Upper lobe of right lung (tissue), 1 donor: Measurements from ENCODE around the gene TBC1D14. TPM values are rescaled to one million over a fixed set of nuclear protein-coding genes. Genes with fewer than 3 reads are reported as not detected.
A peak's percentile ranks its signal among the peaks of the same experiment; 100 is the strongest.

Experiments
- ATAC-seq: fragments of 200-7000 bp; cut with Tn5 transposase; one replicate; pipeline ENCODE4 v1.9.1; 2020; ENCODE audit warnings: mild to moderate bottlenecking, moderate library complexity
- DNase-seq: peaks from one replicate; pipeline ENCODE4 v3.0.0-alpha.2; 2020
- H3K27ac ChIP-seq: fragments of 200-600 bp; one replicate; pipeline ENCODE4 v1.8.0; 2022
- H3K27me3 ChIP-seq: fragments of 200-600 bp; one replicate; pipeline ENCODE4 v1.8.0; 2022; ENCODE audit warnings: mild to moderate bottlenecking
- H3K36me3 ChIP-seq: fragments of 200-600 bp; one replicate; pipeline ENCODE4 v1.8.0; 2022
- H3K4me1 ChIP-seq: fragments of 200-600 bp; one replicate; pipeline ENCODE4 v1.8.0; 2022
- H3K4me3 ChIP-seq: fragments of 200-600 bp; one replicate; pipeline ENCODE4 v1.8.0; 2022; ENCODE audit warnings: mild to moderate bottlenecking
- H3K9me3 ChIP-seq: fragments of 200-600 bp; one replicate; pipeline ENCODE4 v1.8.0; 2022
- CTCF ChIP-seq: fragments of 200-600 bp; IDR thresholded peaks from one replicate; pipeline ENCODE4 v1.8.0; 2022; ENCODE audit warnings: antibody characterized with exemption
- intact Hi-C: fragments of 100-400 bp; cut with DNase I; formaldehyde crosslinking; loops from one replicate; pipeline ENCODE4 v1.11.0; 2022
- total RNA-seq: library from RNA; stranded (reverse); fragmentation: NEBNext Ultra II Directional; extraction: Animal tissue kit (Norgen Biotek cat#: 25700); gene quantifications from one replicate; pipeline ENCODE4 v1.2.1, GENCODE V29; 2021
- donor health status: DM: no; HTN: yes; CAD: no; lungs with severe emphysema.

Gene TBC1D14
- total RNA-seq, 1 donor from 2014 or later: 51.8 TPM

GRCh38 chr4:6894528-6895498, 14.8 kb upstream of the TBC1D14 start:
- no peak for ATAC-seq
- H3K27ac ChIP-seq: no peak overlapping the region
- no peaks in the 10 kb centered on the region for H3K36me3 ChIP-seq
- peaks cover 17% of the 10 kb centered on the region for H3K4me1 ChIP-seq
- no peak for DNase-seq
- intact Hi-C loops: no loop called here
- H3K9me3 ChIP-seq: no peaks in the 10 kb centered on the region
- no peak for TF ChIP-seq CTCF
- H3K27me3 ChIP-seq: no peaks in the 10 kb centered on the region
- no peak overlapping the region for H3K4me3 ChIP-seq

- Histone ChIP-seq H3K9me3 (no peaks in the 10 kb centered on the region), H3K27ac (no peak overlapping the region), H3K4me3 (no peak overlapping the region), H3K36me3 (no peaks in the 10 kb centered on the region), H3K4me1 (peaks cover 17% of the 10 kb centered on the region), H3K27me3 (no peaks in the 10 kb centered on the region)
- intact Hi-C loops: no loop called here
- ATAC-seq: no peak
- no peak for TF ChIP-seq CTCF
- no peak for DNase-seq
These were observed 13.6 kb upstream of the TBC1D14 start for GRCh38 chr4:6896035-6896434.

GRCh38 chr4:6898763-6899162, 10.9 kb upstream of the TBC1D14 start:
- H3K27me3 ChIP-seq: no peaks in the 10 kb centered on the region
- intact Hi-C loops: no loop called here
- no peaks in the 10 kb centered on the region for H3K4me1 ChIP-seq
- no peak for ATAC-seq
- DNase-seq: no peak
- H3K27ac ChIP-seq: peak overlapping the region; percentile 18
- TF ChIP-seq CTCF: no peak
- no peaks in the 10 kb centered on the region for H3K36me3 ChIP-seq
- no peaks in the 10 kb centered on the region for H3K9me3 ChIP-seq
- H3K4me3 ChIP-seq: no peak overlapping the region

GRCh38 chr4:6900181-6900812, 9.3 kb upstream of the TBC1D14 start:
- no peaks in the 10 kb centered on the region for H3K27me3 ChIP-seq
- intact Hi-C loops: no loop called here
- DNase-seq (no peak), ATAC-seq (no peak)
- no peak for TF ChIP-seq CTCF
- no peaks in the 10 kb centered on the region for H3K4me1 ChIP-seq
- no peaks in the 10 kb centered on the region for H3K9me3 ChIP-seq
- H3K27ac ChIP-seq: no peak overlapping the region
- H3K4me3 ChIP-seq: no peak overlapping the region
- H3K36me3 ChIP-seq: no peaks in the 10 kb centered on the region

GRCh38 chr4:6900956-6901355, 8.7 kb upstream of the TBC1D14 start:
- H3K4me1 ChIP-seq: no peaks in the 10 kb centered on the region
- intact Hi-C loops: no loop called here
- peak; percentile 29 for ATAC-seq
- H3K36me3 ChIP-seq: no peaks in the 10 kb centered on the region
- no peak for TF ChIP-seq CTCF
- H3K4me3 ChIP-seq: no peak overlapping the region
- no peak overlapping the region for H3K27ac ChIP-seq
- no peaks in the 10 kb centered on the region for H3K9me3 ChIP-seq
- no peaks in the 10 kb centered on the region for H3K27me3 ChIP-seq
- DNase-seq: no peak
